ENCODE measurements around the gene MYLK3. TPM values are rescaled to one million over a fixed set of nuclear protein-coding genes. Genes with fewer than 3 reads are reported as not detected.

MYLK3 gene
- total RNA-seq, 1 donor from 2014 or later: 0.32 TPM

DNA sequence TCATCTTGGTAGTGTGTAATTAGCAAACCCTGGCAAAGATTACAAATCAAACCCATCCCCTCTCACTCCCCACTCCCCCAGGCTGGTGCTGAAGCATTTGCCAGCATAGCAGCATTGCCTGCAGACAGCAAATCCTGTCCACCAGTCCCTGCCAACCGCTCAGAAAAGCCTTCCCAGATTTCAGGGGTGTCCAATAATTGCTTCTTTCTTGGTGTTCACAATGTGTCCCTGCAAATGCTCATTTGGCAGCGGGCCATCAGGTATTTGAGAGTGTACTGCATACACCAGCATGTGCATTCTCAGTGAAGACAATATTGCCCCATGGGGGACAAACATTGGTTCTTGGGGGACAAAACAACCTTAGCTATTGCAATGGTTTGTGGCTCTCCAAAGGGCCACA lies 30.5 kb downstream of the MYLK3 start:
- Mint-ChIP-seq H3K36me3 (ENCODE audit: low read depth) (no peaks in the 10 kb centered on the region), H3K4me3 (ENCODE audit: unreplicated experiment) (no peak overlapping the region), H3K27me3 (ENCODE audit: low read depth) (no peaks in the 10 kb centered on the region), H3K9me3 (ENCODE audit: low read depth) (peaks cover 4% of the 10 kb centered on the region), H3K4me1 (ENCODE audit: low read depth) (no peaks in the 10 kb centered on the region), H3K27ac (ENCODE audit: unreplicated experiment) (no peak overlapping the region)
- TF ChIP-seq, protein P1, sequence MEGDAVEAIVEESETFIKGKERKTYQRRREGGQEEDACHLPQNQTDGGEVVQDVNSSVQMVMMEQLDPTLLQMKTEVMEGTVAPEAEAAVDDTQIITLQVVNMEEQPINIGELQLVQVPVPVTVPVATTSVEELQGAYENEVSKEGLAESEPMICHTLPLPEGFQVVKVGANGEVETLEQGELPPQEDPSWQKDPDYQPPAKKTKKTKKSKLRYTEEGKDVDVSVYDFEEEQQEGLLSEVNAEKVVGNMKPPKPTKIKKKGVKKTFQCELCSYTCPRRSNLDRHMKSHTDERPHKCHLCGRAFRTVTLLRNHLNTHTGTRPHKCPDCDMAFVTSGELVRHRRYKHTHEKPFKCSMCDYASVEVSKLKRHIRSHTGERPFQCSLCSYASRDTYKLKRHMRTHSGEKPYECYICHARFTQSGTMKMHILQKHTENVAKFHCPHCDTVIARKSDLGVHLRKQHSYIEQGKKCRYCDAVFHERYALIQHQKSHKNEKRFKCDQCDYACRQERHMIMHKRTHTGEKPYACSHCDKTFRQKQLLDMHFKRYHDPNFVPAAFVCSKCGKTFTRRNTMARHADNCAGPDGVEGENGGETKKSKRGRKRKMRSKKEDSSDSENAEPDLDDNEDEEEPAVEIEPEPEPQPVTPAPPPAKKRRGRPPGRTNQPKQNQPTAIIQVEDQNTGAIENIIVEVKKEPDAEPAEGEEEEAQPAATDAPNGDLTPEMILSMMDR (IDR thresholded peaks at IDR 0.05): no peak
- no peak for DNase-seq (ENCODE audit: low spot score)

DNA sequence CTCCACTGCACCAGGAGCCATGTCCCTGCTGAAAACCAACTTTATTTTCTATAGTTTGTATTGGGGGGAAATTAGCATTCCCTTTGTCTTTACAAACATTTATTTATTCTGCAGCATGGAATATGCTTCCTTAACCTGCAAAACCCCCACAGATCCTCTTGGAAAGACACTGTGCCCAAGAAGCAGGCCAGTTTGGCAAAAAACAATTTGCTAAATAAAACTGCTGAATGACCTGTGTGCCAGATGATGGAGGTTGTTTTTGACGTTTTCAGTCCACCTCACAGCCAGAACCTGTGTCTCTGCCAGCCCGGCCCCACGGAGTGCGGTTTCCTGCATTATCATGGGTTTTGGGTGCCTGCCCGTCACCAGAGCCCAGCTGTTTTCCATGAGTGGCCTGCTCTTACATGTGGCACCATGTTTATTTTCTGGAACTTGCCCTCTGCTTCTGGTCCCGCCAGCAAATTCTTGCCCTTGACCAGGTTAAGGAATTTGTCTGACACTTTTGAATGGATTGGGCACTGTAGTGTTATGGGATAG lies 32.3 kb downstream of the MYLK3 start:
- Mint-ChIP-seq H3K4me1 (ENCODE audit: low read depth) (no peaks in the 10 kb centered on the region), H3K27me3 (ENCODE audit: low read depth) (no peaks in the 10 kb centered on the region), H3K36me3 (ENCODE audit: low read depth) (no peaks in the 10 kb centered on the region), H3K27ac (ENCODE audit: unreplicated experiment) (no peak overlapping the region), H3K9me3 (ENCODE audit: low read depth) (peaks cover 4% of the 10 kb centered on the region), H3K4me3 (ENCODE audit: unreplicated experiment) (no peak overlapping the region)
- TF ChIP-seq, protein P1 (IDR thresholded peaks at IDR 0.05): no peak
- DNase-seq (ENCODE audit: low spot score): no peak

DNA sequence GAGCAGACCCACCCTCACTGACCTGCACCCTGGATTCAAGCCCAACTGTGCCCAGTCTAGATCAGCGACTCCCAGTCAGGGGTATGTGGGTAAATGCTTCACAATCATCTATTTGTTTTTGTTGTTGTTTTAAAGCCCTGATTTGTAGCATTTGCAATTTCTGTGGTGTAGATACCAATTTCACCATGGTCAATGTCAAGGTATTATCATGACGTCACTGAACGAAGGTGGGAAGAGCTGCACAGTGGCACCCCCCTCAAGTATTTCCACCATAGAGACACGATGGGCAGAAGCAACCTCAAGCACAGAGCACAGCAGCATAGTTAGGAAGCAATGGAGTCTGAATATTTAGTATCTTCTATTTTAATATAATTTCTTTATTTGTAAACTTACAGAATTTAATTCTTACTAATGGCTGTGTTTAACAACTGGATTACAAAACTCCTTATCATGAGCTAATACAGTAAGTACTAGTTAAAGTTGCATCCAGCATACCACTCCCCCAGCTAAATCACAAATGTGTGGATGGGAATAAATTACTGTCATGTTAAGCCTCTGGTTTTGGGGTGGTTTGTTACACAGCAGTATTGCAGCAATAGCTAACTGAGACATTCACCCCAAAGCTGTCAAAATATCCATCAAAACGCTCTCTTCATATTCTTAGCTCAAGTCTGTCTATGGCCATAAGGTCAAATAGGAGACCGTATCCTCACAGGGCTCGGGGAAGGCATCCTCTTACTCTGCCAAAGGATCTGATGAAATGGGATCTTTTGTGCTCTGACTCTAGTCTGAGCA lies 33.1 kb downstream of the MYLK3 start:
- H3K4me3 Mint-ChIP-seq (ENCODE audit: unreplicated experiment): no peak overlapping the region
- TF ChIP-seq, protein P1 (IDR thresholded peaks at IDR 0.05): no peak
- H3K9me3 Mint-ChIP-seq (ENCODE audit: low read depth): peaks cover 4% of the 10 kb centered on the region
- no peaks in the 10 kb centered on the region for H3K36me3 Mint-ChIP-seq (ENCODE audit: low read depth)
- no peaks in the 10 kb centered on the region for H3K27me3 Mint-ChIP-seq (ENCODE audit: low read depth)
- DNase-seq (ENCODE audit: low spot score): no peak
- no peaks in the 10 kb centered on the region for H3K4me1 Mint-ChIP-seq (ENCODE audit: low read depth)
- H3K27ac Mint-ChIP-seq (ENCODE audit: unreplicated experiment): no peak overlapping the region

DNA sequence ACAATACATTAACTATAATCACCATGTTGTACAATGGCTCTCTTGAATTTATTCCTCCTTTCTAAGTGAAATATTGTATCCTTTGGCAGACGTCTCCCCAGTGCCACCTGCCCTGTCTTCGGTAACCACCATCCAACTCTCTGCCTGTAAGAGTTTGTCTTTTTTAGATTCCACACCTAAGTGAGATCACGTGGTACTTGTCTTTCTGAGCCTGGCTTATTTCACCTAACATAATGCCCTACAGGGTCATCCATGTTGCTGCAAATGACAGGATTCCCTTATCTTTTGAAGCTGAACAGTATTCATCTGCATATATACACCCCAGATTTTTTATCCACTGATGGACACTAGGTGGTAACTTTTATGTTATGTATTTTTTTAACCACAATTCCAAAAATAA lies 34.5 kb downstream of the MYLK3 start:
- no peak for DNase-seq (ENCODE audit: low spot score)
- H3K27me3 Mint-ChIP-seq (ENCODE audit: low read depth): peaks cover 2% of the 10 kb centered on the region
- TF ChIP-seq, protein P1 (IDR thresholded peaks at IDR 0.05): no peak
- peaks cover 4% of the 10 kb centered on the region for H3K9me3 Mint-ChIP-seq (ENCODE audit: low read depth)
- H3K27ac Mint-ChIP-seq (ENCODE audit: unreplicated experiment): no peak overlapping the region
- no peaks in the 10 kb centered on the region for H3K4me1 Mint-ChIP-seq (ENCODE audit: low read depth)
- H3K4me3 Mint-ChIP-seq (ENCODE audit: unreplicated experiment): no peak overlapping the region
- no peaks in the 10 kb centered on the region for H3K36me3 Mint-ChIP-seq (ENCODE audit: low read depth)

DNA sequence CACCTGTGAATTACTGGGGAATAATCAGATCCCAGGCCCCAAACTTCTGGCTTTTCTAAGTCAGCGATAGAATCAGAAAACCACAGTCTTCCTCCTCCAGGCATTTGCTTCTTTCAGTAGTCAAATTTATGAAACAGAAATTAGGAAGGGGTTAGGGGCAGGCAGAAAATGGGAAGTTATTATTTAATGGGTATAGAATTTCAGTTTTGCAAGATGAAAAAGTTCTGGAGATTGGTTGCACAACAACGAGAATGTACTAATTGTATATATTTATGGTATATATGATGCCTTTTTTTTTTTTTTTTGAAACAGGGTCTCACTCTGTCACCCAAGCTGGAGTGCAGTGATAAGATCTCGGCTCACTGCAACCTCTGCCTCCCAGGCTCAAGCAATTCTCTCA lies 35.2 kb downstream of the MYLK3 start:
- Mint-ChIP-seq H3K4me3 (ENCODE audit: unreplicated experiment) (no peak overlapping the region), H3K27ac (ENCODE audit: unreplicated experiment) (no peak overlapping the region), H3K27me3 (ENCODE audit: low read depth) (peaks cover 2% of the 10 kb centered on the region), H3K4me1 (ENCODE audit: low read depth) (no peaks in the 10 kb centered on the region), H3K9me3 (ENCODE audit: low read depth) (peaks cover 4% of the 10 kb centered on the region), H3K36me3 (ENCODE audit: low read depth) (no peaks in the 10 kb centered on the region)
- TF ChIP-seq, protein P1 (IDR thresholded peaks at IDR 0.05): no peak
- DNase-seq (ENCODE audit: low spot score): no peak
